H1 (cell line): ENCODE data around the gene IL27RA. TPM values are rescaled to one million over a fixed set of nuclear protein-coding genes. Genes with fewer than 3 reads are reported as not detected.

Source experiments
- CTCF ChIA-PET: fragments of 300-600 bp; sonication (Branson Sonifier 250); formaldehyde crosslinking; loops from one replicate; lab custom pipeline; 2021; ENCODE audit not compliant: partially characterized antibody; lab: Charles Lee
- POLR2A ChIA-PET: fragments of 300-600 bp; sonication (Branson Sonifier 250); formaldehyde crosslinking; loops from one replicate; lab custom pipeline; 2021; ENCODE audit warnings: inconsistent platforms; ENCODE audit not compliant: partially characterized antibody; lab: Charles Lee
- DNase-seq, 2 experiments: peaks; one replicate each; pipeline versions ENCODE4 v3.0.0 to v3.0.0-alpha.2; 2010 to 2022; ENCODE audit warnings: low spot score in 2 of 2, low read depth in 1 of 2, mixed read lengths in 1 of 2
- FAIRE-seq: peaks from 2 replicates; lab custom pipeline; 2011; peaks lifted over from hg19 to GRCh38; lab: Jason Lieb, UNC
- H2AFZ ChIP-seq: 2 replicates; pipeline ENCODE4 v1.8.1; 2012; ENCODE audit warnings: low read length, inconsistent platforms
- H2AK5ac ChIP-seq: 2 replicates; pipeline ENCODE4 v1.6.1; 2013; ENCODE audit warnings: low read depth, low read length
- H2BK120ac ChIP-seq: replicated peaks from 2 replicates; pipeline ENCODE3; 2013; ENCODE audit warnings: low read depth, low read length, inconsistent platforms
- H2BK12ac ChIP-seq: 2 replicates; pipeline ENCODE4 v1.6.1; 2013; ENCODE audit warnings: low read depth, low read length
- H2BK15ac ChIP-seq: 2 replicates; pipeline ENCODE4 v1.6.1; 2013; ENCODE audit warnings: low read length
- H2BK20ac ChIP-seq: 2 replicates; pipeline ENCODE4 v1.6.1; 2013; ENCODE audit warnings: low read length
- H2BK5ac ChIP-seq: 2 replicates; pipeline ENCODE4 v1.6.1; 2013; ENCODE audit warnings: low read depth, low read length
- H3K14ac ChIP-seq: 2 replicates; pipeline ENCODE4 v1.6.1; 2013; ENCODE audit warnings: inconsistent platforms; ENCODE audit not compliant: insufficient read length
- H3K18ac ChIP-seq: 2 replicates; pipeline ENCODE4 v1.6.1; 2013; ENCODE audit warnings: low read length; ENCODE audit errors: extremely low read depth
- H3K23ac ChIP-seq: 2 replicates; pipeline ENCODE4 v1.6.1; 2013; ENCODE audit warnings: inconsistent platforms; ENCODE audit not compliant: insufficient read length
- H3K23me2 ChIP-seq: 2 replicates; pipeline ENCODE4 v1.6.1; 2013; ENCODE audit warnings: low read depth, low read length
- H3K27ac ChIP-seq: 2 replicates; pipeline ENCODE4 v1.6.1; 2011; ENCODE audit warnings: low read depth, low read length, inconsistent platforms
- H3K27me3 ChIP-seq, 4 experiments: replicated peaks in 1 of 4; 1 replicate in 1 of 4; 2 replicates in 3 of 4; pipeline versions ENCODE4 v1.6.1 to v1.8.1; 2011 to 2013; ENCODE audit warnings: low read length in 3 of 4, mild to moderate bottlenecking in 3 of 4, inconsistent platforms in 2 of 4, mixed read lengths in 2 of 4, moderate library complexity in 1 of 4; ENCODE audit not compliant: control insufficient read depth in 3 of 4, insufficient read depth in 3 of 4; ENCODE audit errors: extremely low read depth in 1 of 4
- H3K36me3 ChIP-seq, 4 experiments: 2 replicates each; pipeline versions ENCODE4 v1.6.1 to v1.8.1; 2011 to 2013; ENCODE audit warnings: mild to moderate bottlenecking in 4 of 4, low read length in 3 of 4, moderate library complexity in 2 of 4, control low read depth in 1 of 4, inconsistent platforms in 1 of 4; ENCODE audit not compliant: insufficient read depth in 4 of 4, control insufficient read depth in 2 of 4
- H3K4ac ChIP-seq: replicated peaks from 2 replicates; pipeline ENCODE3; 2013; ENCODE audit warnings: low read length, low read depth, mixed read lengths, inconsistent platforms; ENCODE audit not compliant: insufficient read length
- H3K4me1 ChIP-seq, 4 experiments: replicated peaks in 1 of 4; 1 replicate in 1 of 4; 2 replicates in 3 of 4; pipeline versions ENCODE4 v1.6.1 to v1.8.1; 2011 to 2013; ENCODE audit warnings: low read length in 3 of 4, inconsistent platforms in 2 of 4, mixed read lengths in 1 of 4; ENCODE audit not compliant: insufficient read depth in 4 of 4, control insufficient read depth in 3 of 4
- H3K4me2 ChIP-seq, 2 experiments: 2 replicates each; pipeline versions ENCODE4 v1.6.1 to v1.8.1; 2011 to 2013; ENCODE audit warnings: low read depth in 2 of 2, low read length in 2 of 2, control low read depth in 1 of 2, inconsistent platforms in 1 of 2, mild to moderate bottlenecking in 1 of 2; ENCODE audit not compliant: insufficient read depth in 1 of 2
- H3K4me3 ChIP-seq, 4 experiments: fragments of 200-600, 300-600 bp in 1 of 4; sonication (generic), shearing (Covaris generic), sonication (Bioruptor Twin) in 1 of 4; 2 replicates each; pipeline versions ENCODE4 v1.5.1 to v1.8.1; 2011 to 2016; ENCODE audit warnings: low read length in 4 of 4, low read depth in 3 of 4, control low read depth in 2 of 4, inconsistent platforms in 2 of 4, mild to moderate bottlenecking in 2 of 4, mixed read lengths in 1 of 4, moderate library complexity in 1 of 4; ENCODE audit not compliant: insufficient read depth in 2 of 4; ENCODE audit errors: extremely low read depth in 1 of 4
- H3K56ac ChIP-seq: replicated peaks from 2 replicates; pipeline ENCODE3; 2013; ENCODE audit warnings: low read depth, mild to moderate bottlenecking, mixed read lengths, low read length, inconsistent platforms; ENCODE audit not compliant: insufficient read length
- H3K79me1 ChIP-seq: 2 replicates; pipeline ENCODE4 v1.6.1; 2013; ENCODE audit warnings: low read depth, low read length, control low read depth
- H3K79me2 ChIP-seq, 2 experiments: 2 replicates each; pipeline versions ENCODE4 v1.6.1 to v1.8.1; 2012 to 2013; ENCODE audit warnings: low read length in 2 of 2, mild to moderate bottlenecking in 2 of 2, inconsistent platforms in 1 of 2; ENCODE audit not compliant: insufficient read depth in 2 of 2, control insufficient read depth in 1 of 2
- H3K9ac ChIP-seq, 4 experiments: replicated peaks in 1 of 4; 1 replicate in 1 of 4; 2 replicates in 3 of 4; pipeline versions ENCODE4 v1.6.1 to v1.8.1; 2011 to 2013; ENCODE audit warnings: low read depth in 3 of 4, low read length in 3 of 4, control low read depth in 2 of 4, mild to moderate bottlenecking in 2 of 4, moderate library complexity in 2 of 4, inconsistent platforms in 1 of 4; ENCODE audit errors: extremely low read depth in 1 of 4
- H3K9me3 ChIP-seq, 2 experiments: 2 replicates each; pipeline versions ENCODE4 v1.6.1 to v1.8.1; 2012 to 2013; ENCODE audit warnings: mild to moderate bottlenecking in 2 of 2, moderate library complexity in 2 of 2, control low read depth in 1 of 2, inconsistent platforms in 1 of 2, low read depth in 1 of 2, low read length in 1 of 2, mixed read lengths in 1 of 2; ENCODE audit not compliant: insufficient read depth in 2 of 2
- H4K20me1 ChIP-seq, 2 experiments: replicated peaks in 1 of 2; 2 replicates each; pipeline versions ENCODE3 to v1.8.1; 2011 to 2013; ENCODE audit warnings: inconsistent platforms in 2 of 2, low read length in 2 of 2, mild to moderate bottlenecking in 1 of 2; ENCODE audit not compliant: insufficient read depth in 2 of 2, control insufficient read depth in 1 of 2
- H4K5ac ChIP-seq: 2 replicates; pipeline ENCODE4 v1.6.1; 2013; ENCODE audit warnings: low read length, low read depth, mixed read lengths, inconsistent platforms; ENCODE audit not compliant: insufficient read length
- H4K8ac ChIP-seq: 2 replicates; pipeline ENCODE4 v1.8.0; 2013; ENCODE audit warnings: mild to moderate bottlenecking, moderate library complexity, low read length, inconsistent platforms; ENCODE audit not compliant: insufficient read depth; ENCODE audit errors: extremely low read depth
- H4K91ac ChIP-seq: replicated peaks from 2 replicates; pipeline ENCODE3; 2013; ENCODE audit warnings: low read length, mixed read lengths, inconsistent platforms; ENCODE audit not compliant: insufficient read length
- ASH2L ChIP-seq: fragments of 200-600, 300-600 bp; sonication (generic); IDR thresholded peaks from one replicate; pipeline ENCODE4 v1.7.1; 2017; ENCODE audit warnings: low read length
- BRCA1 ChIP-seq: IDR thresholded peaks from 2 replicates; pipeline ENCODE4 v1.6.1; 2012; ENCODE audit warnings: low read depth, low read length, improper control_type of control experiment
- CBX8 ChIP-seq: fragments of 300-800, 300-1000 bp; sonication (generic); IDR thresholded peaks from 2 replicates; pipeline ENCODE4 v1.7.1; 2016; ENCODE audit warnings: low read depth, low read length, borderline replicate concordance
- CHD1 ChIP-seq: IDR thresholded peaks from 2 replicates; pipeline ENCODE4 v1.6.1; 2012; ENCODE audit warnings: low read depth, low read length, improper control_type of control experiment
- E2F6 ChIP-seq: IDR thresholded peaks from 2 replicates; pipeline ENCODE4 v1.6.1; 2012; ENCODE audit warnings: inconsistent platforms
- EGR1 ChIP-seq: IDR thresholded peaks from 2 replicates; pipeline ENCODE4 v1.6.1; 2011; ENCODE audit warnings: low read depth, low read length, borderline replicate concordance
- KDM4A ChIP-seq: IDR thresholded peaks from one replicate; pipeline ENCODE4 v1.7.1; 2012; ENCODE audit warnings: low read depth, mild to moderate bottlenecking, moderate library complexity, low read length, inconsistent platforms; ENCODE audit not compliant: severe bottlenecking
- RFX5 ChIP-seq: IDR thresholded peaks from 2 replicates; pipeline ENCODE4 v1.6.1; 2011; ENCODE audit warnings: low read depth, low read length, improper control_type of control experiment, borderline replicate concordance
- SIN3A ChIP-seq, 2 experiments: IDR thresholded peaks in 1 of 2; conservative IDR thresholded peaks in 1 of 2; 2 replicates each; pipeline ENCODE4 v1.6.1; 2011 to 2012; ENCODE audit warnings: low read length in 2 of 2, improper control_type of control experiment in 1 of 2, low read depth in 1 of 2, mild to moderate bottlenecking in 1 of 2
- SIRT6 ChIP-seq: IDR thresholded peaks from one replicate; pipeline ENCODE4 v1.7.1; 2012; ENCODE audit warnings: low read length, inconsistent platforms
- SUZ12 ChIP-seq: fragments of 200-600 bp; sonication (generic); IDR thresholded peaks from 2 replicates; pipeline ENCODE4 v1.6.1; 2012; ENCODE audit warnings: mild to moderate bottlenecking, inconsistent platforms, low read length, moderate library complexity, mixed read lengths
- TBP ChIP-seq: IDR thresholded peaks from 2 replicates; pipeline ENCODE4 v1.6.1; 2011; ENCODE audit warnings: low read depth, low read length, improper control_type of control experiment
- WGBS, 2 experiments: shearing (Covaris generic) in 1 of 2; methylation state at CpG; one replicate each; pipeline versions ENCODE4 v1.1.6 to v1.1.7; 2013 to 2015; ENCODE audit warnings: low lambda C conversion rate in 2 of 2, mixed read lengths in 2 of 2, inconsistent platforms in 1 of 2, low coverage in 1 of 2, missing lambda C conversion rate in 1 of 2; ENCODE audit not compliant: insufficient replicate concordance in 2 of 2, insufficient coverage in 1 of 2, insufficient read length in 1 of 2; ENCODE audit errors: extremely low coverage in 1 of 2, missing lambda C conversion rate in 1 of 2; 5-methylcytosine and 5-hydroxymethylcytosine counted together
- polyA plus RNA-seq, 7 experiments: library from polyadenylated mRNA; depleted of rRNA in 3 of 7; stranded (reverse) in 5 of 7; unstranded in 2 of 7; fragments of >200 nt in 5 of 7; fragments of 200-250 nt in 2 of 7; gene quantifications; 1 replicate in 5 of 7; 2 replicates in 1 of 7; 4 replicates in 1 of 7; pipeline versions ENCODE4 v1.2.1 to v1.2.3, GENCODE V29; 2011 to 2013; ENCODE audit warnings: missing spikeins in 2 of 7, mixed read lengths in 2 of 7
- total RNA-seq: library from RNA; stranded (reverse); fragmentation: NEBNext Ultra II Directional; extraction: Animal tissue kit (Norgen Biotek cat#: 25700); gene quantifications from 2 replicates; pipeline ENCODE4 v1.2.1, GENCODE V29; 2021

IL27RA gene
- total and polyA plus RNA-seq, 2 of the 8 experiments (the other 6 are each of a cell fraction or from before 2014, with no cell fraction given), result 9.9 to 14.7 TPM

- no peaks in the 10 kb centered on the region for H3K79me2 ChIP-seq
- no peak within 1 kb of the TSS for H2BK15ac ChIP-seq
- no peak within 1 kb of the TSS for H2BK20ac ChIP-seq
- H2AFZ ChIP-seq, result no peak within 1 kb of the TSS
- no peak within 1 kb of the TSS for H3K4ac ChIP-seq
- no peaks in the 10 kb centered on the region for H3K9me3 ChIP-seq
- H3K36me3 ChIP-seq, result peaks cover 0 to 13% (median 4%) of the 10 kb centered on the region in 4 experiments; a peak in 3 of 8 replicates
- H2BK120ac ChIP-seq, result no peak within 1 kb of the TSS
- CTCF ChIA-PET, result interaction anchor here (1.0 to 11.2 kb wide), 6 partner anchors 12 to 268 kb away, joined by 3 to 75 read pairs (median 7); partner anchors contain the start of genes MISP3 and PALM3
- WGBS, 2 experiments, result 29% methylated on average over 52 of the region's 54 CpGs; no CpG with 5 or more reads in 1 of the 2 experiments
- no peak within 1 kb of the TSS for H4K5ac ChIP-seq
- no peak within 1 kb of the TSS for H3K56ac ChIP-seq
- FAIRE-seq (no peak), DNase-seq (peak in 1 of 2 experiments; percentile 66)
- no peak within 1 kb of the TSS; the same call in none of the 2 replicates for H4K8ac ChIP-seq
- H3K23me2 ChIP-seq, result peaks cover 6% of the 10 kb centered on the region; the same call in 1 of the 2 replicates
- H4K91ac ChIP-seq, result no peak within 1 kb of the TSS
- POLR2A ChIA-PET, result interaction anchor here (1.1 to 1.5 kb wide), 2 partner anchors 51 to 61 kb away, joined by 4 to 5 read pairs; no protein-coding TSS in a partner anchor
- H4K20me1 ChIP-seq, result peaks cover 4 to 8% of the 10 kb centered on the region in 2 experiments
- peaks cover 0 to 7% (median 4%) of the 10 kb centered on the region in 4 experiments; a peak in 6 of 7 replicates for H3K4me1 ChIP-seq
- H3K4me2 ChIP-seq, result peak within 1 kb of the TSS; percentile 35 to 65
- H2BK12ac ChIP-seq, result no peak within 1 kb of the TSS
- no peak within 1 kb of the TSS for H2AK5ac ChIP-seq
- H3K79me1 ChIP-seq, result no peaks in the 10 kb centered on the region
- H3K18ac ChIP-seq, result no peak within 1 kb of the TSS; the same call in 1 of the 2 replicates
- no peak within 1 kb of the TSS for H3K27ac ChIP-seq
- H3K27me3 ChIP-seq, result peaks cover 0 to 6% (median 4%) of the 10 kb centered on the region in 4 experiments; a peak in 4 of 7 replicates
- H3K4me3 ChIP-seq, result peak within 1 kb of the TSS; percentile 32 to 61 (median 40)
- H3K14ac ChIP-seq, result no peak within 1 kb of the TSS
- no peak within 1 kb of the TSS for H2BK5ac ChIP-seq
- no peak within 1 kb of the TSS for H3K9ac ChIP-seq
- H3K23ac ChIP-seq, result no peak within 1 kb of the TSS
- TF ChIP-seq CBX8 (no peak), ASH2L (no peak), SIN3A (conservative IDR thresholded peaks at IDR 0.05 in 1 of 2, IDR thresholded peaks at IDR 0.05 in 1 of 2; ENCODE audit: low read depth in 1 of 2, low read length in 2 of 2) (no peak), KDM4A (peak; percentile 42), E2F6 (0 out of 2 replicates have a peak, but pooled peaks have one; percentile 15), RFX5 (no peak), SUZ12 (no peak), SIRT6 (no peak), EGR1 (no peak), BRCA1 (no peak), TBP (no peak), CHD1 (no peak)
Measured at GRCh38 chr19:14085309-14085995, 53.9 kb downstream of the IL27RA start, which contains the start of gene C19orf67. TSS of gene C19orf67 (minus strand) at chr19:14085783. CDS start at chr19:14085627, 156 bp downstream.
